Measurements from ENCODE around the gene GALNT11. TPM values are rescaled to one million over a fixed set of nuclear protein-coding genes. Genes with fewer than 3 reads are reported as not detected.

The GALNT11 gene
- total RNA-seq, 1 donor from 2014 or later: 57.7 TPM

- DNase-seq: no peak
Observed at GRCh38 chr7:152149363-152149762, 123.9 kb downstream of the GALNT11 start.

GRCh38 chr7:152152267-152152666 lies 126.8 kb downstream of the GALNT11 start:
- DNase-seq: no peak

- DNase-seq: no peak
Observed at GRCh38 chr7:152158801-152159587, 133.5 kb downstream of the GALNT11 start.

GRCh38 chr7:152161171-152161570 lies 135.7 kb downstream of the GALNT11 start:
- DNase-seq: no peak

GRCh38 chr7:152162287-152162686 lies 136.8 kb downstream of the GALNT11 start:
- DNase-seq: no peak

Small RNA genes within 50 kb of the gene (small RNA-seq; reads per million reads assigned to genes)
- not detected for gene RF00017

Other genes starting within 250 kb of the GALNT11 start
- gene PRKAG2, start 148.6 kb upstream of the GALNT11 start, total RNA-seq: 32.9 TPM
- gene GALNTL5, start 69.2 kb upstream of the GALNT11 start, total RNA-seq: not detected